CD8-positive, alpha-beta memory T cell (primary cell): Measurements from ENCODE around the gene RELN. TPM values are rescaled to one million over a fixed set of nuclear protein-coding genes. Genes with fewer than 3 reads are reported as not detected.
"Not testable (repeated sequence)": the region's sequence is repeated elsewhere in the genome, so short reads cannot be mapped to it uniquely, and the experiment has no call there.

ENCODE experiments used
- CTCF ChIA-PET: fragments of 350-600 bp; sonication (Branson Sonifier 250); formaldehyde crosslinking; loops from one replicate; lab custom pipeline; 2021; ENCODE audit warnings: antibody characterized with exemption; lab: Charles Lee
- POLR2A ChIA-PET: fragments of 350-600 bp; sonication (Branson Sonifier 250); formaldehyde crosslinking; loops from one replicate; lab custom pipeline; 2021; ENCODE audit warnings: antibody characterized with exemption; lab: Charles Lee
- DNase-seq, 5 donors: peaks; one replicate each; pipeline versions ENCODE4 v3.0.0 to v3.0.0-alpha.2; 2020 to 2022; ENCODE audit warnings: mixed read lengths in 1 of 5
- H3K27ac ChIP-seq: one replicate; pipeline ENCODE4 v1.7.0; 2013; ENCODE audit warnings: low read depth, mild to moderate bottlenecking, low read length, moderate library complexity
- H3K27me3 ChIP-seq: 2 replicates; pipeline ENCODE4 v1.7.0; 2013; ENCODE audit warnings: low read length, mild to moderate bottlenecking; ENCODE audit not compliant: insufficient read depth, poor library complexity, severe bottlenecking
- H3K36me3 ChIP-seq: 2 replicates; pipeline ENCODE4 v1.7.0; 2013; ENCODE audit warnings: mild to moderate bottlenecking, low read length, moderate library complexity; ENCODE audit not compliant: insufficient read depth
- H3K4me1 ChIP-seq: 2 replicates; pipeline ENCODE4 v1.7.0; 2013; ENCODE audit warnings: mild to moderate bottlenecking, low read length, moderate library complexity; ENCODE audit not compliant: insufficient read depth
- H3K4me3 ChIP-seq: 2 replicates; pipeline ENCODE4 v1.7.0; 2013; ENCODE audit warnings: mild to moderate bottlenecking, low read length
- H3K9me3 ChIP-seq: 2 replicates; pipeline ENCODE4 v1.7.0; 2013; ENCODE audit warnings: mild to moderate bottlenecking, low read length
- H3K27ac Mint-ChIP-seq, 8 donors: one replicate each; pipeline ENCODE4 v1.8.0; 2020 to 2021; ENCODE audit warnings: mixed read lengths in 8 of 8, mild to moderate bottlenecking in 6 of 8, inconsistent platforms in 3 of 8, moderate library complexity in 3 of 8
- H3K27me3 Mint-ChIP-seq, 2 donors: one replicate each; pipeline ENCODE4 v1.8.0; 2020 to 2021; ENCODE audit warnings: mixed read lengths in 2 of 2, mild to moderate bottlenecking in 1 of 2, moderate library complexity in 1 of 2
- H3K36me3 Mint-ChIP-seq, 3 donors: one replicate each; pipeline ENCODE4 v1.8.0; 2020 to 2021; ENCODE audit warnings: mixed read lengths in 3 of 3, inconsistent platforms in 1 of 3, mild to moderate bottlenecking in 1 of 3
- H3K4me1 Mint-ChIP-seq, 3 donors: one replicate each; pipeline ENCODE4 v1.8.0; 2020 to 2021; ENCODE audit warnings: mixed read lengths in 3 of 3, inconsistent platforms in 1 of 3, mild to moderate bottlenecking in 1 of 3
- H3K4me3 Mint-ChIP-seq, 7 donors: one replicate each; pipeline ENCODE4 v1.8.0; 2020 to 2021; ENCODE audit warnings: mixed read lengths in 7 of 7, mild to moderate bottlenecking in 6 of 7, moderate library complexity in 4 of 7, inconsistent platforms in 2 of 7
- H3K9me3 Mint-ChIP-seq, 5 donors: one replicate each; pipeline ENCODE4 v1.8.0; 2020 to 2022; ENCODE audit warnings: mixed read lengths in 5 of 5, mild to moderate bottlenecking in 3 of 5, moderate library complexity in 2 of 5, inconsistent platforms in 1 of 5
- polyA plus RNA-seq: library from polyadenylated mRNA; unstranded; fragments of 300-500 nt; fragmentation: Illumina TruSeq; gene quantifications from one replicate; pipeline ENCODE4 v1.2.3, GENCODE V29; 2021
- total RNA-seq, 2 experiments: library from RNA; stranded (reverse); gene quantifications; one replicate each; pipeline ENCODE4 v1.2.3, GENCODE V29; 2021

Gene RELN
- total and polyA plus RNA-seq, 3 experiments from 2014 or later = not detected

DNA sequence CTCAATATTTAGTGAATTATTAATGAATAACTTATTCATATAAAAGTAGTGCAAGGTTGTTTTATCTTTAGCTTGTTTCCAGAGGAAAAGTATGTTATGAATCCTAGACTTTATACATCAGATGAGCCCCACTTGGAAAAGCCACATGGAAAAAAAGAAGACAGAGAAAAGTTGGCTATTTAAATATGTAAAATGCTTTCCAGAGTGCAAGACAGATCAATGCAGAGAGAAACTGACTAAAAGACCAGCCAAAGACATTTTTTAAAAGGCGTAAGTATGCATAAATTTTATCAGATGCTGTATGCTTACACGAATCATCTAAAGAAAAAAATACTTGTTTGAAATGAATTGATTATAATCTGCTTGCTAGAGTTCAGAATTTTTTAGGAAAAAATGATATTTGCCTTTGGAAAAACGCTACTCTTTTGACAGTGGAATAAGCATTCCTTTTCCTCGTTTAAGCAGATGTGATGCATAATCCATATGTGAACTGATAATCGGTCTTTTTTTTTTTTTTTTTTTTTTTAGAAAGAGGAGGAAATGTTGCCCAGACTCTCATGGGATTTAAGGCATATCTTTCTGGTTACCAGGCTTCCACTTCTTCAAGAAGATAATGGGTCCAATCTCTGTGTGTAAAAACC, 70.7 kb downstream of the RELN start:
- no peak overlapping the region for H3K27ac Mint-ChIP-seq
- H3K4me3 Mint-ChIP-seq = no peak overlapping the region
- H3K4me1 Mint-ChIP-seq = no peaks in the 10 kb centered on the region
- H3K4me3 ChIP-seq = no peak overlapping the region
- no peaks in the 10 kb centered on the region for H3K9me3 ChIP-seq
- ChIA-PET POLR2A (no interaction called here), CTCF (no interaction called here)
- H3K9me3 Mint-ChIP-seq = peaks cover 0 to 2% (median 0%) of the 10 kb centered on the region in 5 donors
- no peak for DNase-seq
- H3K27ac ChIP-seq = no peak overlapping the region
- no peaks in the 10 kb centered on the region for H3K36me3 ChIP-seq
- H3K27me3 Mint-ChIP-seq = peaks cover 1 to 8% of the 10 kb centered on the region in 2 donors
- no peaks in the 10 kb centered on the region for H3K36me3 Mint-ChIP-seq
- H3K27me3 ChIP-seq = no peaks in the 10 kb centered on the region
- H3K4me1 ChIP-seq = no peaks in the 10 kb centered on the region

DNA sequence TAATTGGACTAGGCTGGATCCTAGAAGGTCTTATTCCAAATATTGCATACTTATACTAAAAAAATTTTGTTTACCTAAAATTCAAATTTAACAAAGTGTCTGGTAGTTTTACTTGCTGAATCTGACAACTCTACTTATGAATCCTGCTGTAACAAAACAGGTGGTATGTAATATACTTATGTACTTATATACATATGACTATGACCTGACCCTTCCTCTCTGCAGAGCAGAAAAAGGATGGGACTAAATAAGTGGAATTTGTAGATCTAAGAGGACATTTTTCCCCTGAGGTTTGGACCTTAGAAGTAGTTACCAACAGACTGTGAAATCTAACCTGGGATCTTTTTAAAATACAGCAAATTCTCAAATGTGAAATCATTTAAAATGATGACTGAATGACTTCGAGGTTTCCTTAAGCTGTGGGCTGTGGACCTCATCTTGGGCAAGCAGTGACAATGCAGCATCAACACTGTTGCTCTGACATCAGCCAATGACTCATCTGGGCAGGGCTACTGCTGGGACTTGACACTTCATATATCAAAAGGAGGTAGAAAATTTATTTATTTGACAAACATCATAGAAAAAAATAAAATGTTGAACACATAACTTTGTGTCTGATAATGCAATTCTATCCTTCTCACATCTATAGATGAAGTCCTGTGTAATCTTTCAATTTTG, 73.6 kb downstream of the RELN start:
- Mint-ChIP-seq H3K9me3 (peaks cover 0 to 2% (median 0%) of the 10 kb centered on the region in 5 donors), H3K4me1 (no peaks in the 10 kb centered on the region), H3K27me3 (peaks cover 1 to 4% of the 10 kb centered on the region in 2 donors), H3K36me3 (no peaks in the 10 kb centered on the region), H3K4me3 (no peak overlapping the region), H3K27ac (no peak overlapping the region)
- Histone ChIP-seq H3K4me3 (no peak overlapping the region), H3K36me3 (no peaks in the 10 kb centered on the region), H3K27me3 (no peaks in the 10 kb centered on the region), H3K9me3 (no peaks in the 10 kb centered on the region), H3K27ac (no peak overlapping the region), H3K4me1 (no peaks in the 10 kb centered on the region)
- POLR2A ChIA-PET = no interaction called here
- CTCF ChIA-PET = no interaction called here
- DNase-seq = no peak

DNA sequence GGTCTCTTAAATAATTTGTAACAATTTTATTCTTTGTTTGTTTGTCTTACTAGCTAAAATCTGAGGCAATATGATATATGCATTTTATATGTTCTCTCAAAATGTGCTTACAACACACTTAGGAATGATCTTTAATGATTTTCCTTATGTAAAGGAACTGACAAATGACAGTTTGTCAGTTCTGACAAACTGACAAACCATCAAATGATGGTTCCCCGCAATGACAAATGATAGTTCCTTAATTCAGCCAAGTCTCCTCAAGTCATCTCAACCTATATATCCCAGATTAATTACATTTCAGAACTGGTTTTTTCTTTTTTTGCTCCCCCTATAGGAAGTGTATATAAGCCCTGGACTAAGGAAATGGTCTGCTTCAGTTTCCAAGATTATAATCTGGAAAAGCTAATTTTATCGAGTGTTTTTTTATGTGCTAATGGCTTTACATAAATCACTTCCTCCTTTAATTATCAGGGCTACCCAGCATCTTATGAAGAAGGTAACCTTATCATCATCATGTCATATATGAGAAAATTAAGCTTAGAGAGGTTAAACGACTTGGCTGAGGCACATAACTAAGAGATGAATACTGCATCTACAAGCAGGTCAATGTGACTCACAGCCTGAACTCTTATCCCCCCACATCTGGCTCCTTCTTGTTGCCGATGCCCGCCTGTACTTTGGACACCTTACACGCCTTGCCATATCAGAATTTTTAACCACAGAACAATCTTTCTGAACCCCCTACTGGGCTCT, 75.1 kb downstream of the RELN start:
- H3K9me3 ChIP-seq = no peaks in the 10 kb centered on the region
- CTCF ChIA-PET = no interaction called here
- H3K4me1 ChIP-seq = no peaks in the 10 kb centered on the region
- H3K27me3 Mint-ChIP-seq = peaks cover under 1 to 4% of the 10 kb centered on the region in 2 donors
- no peak overlapping the region for H3K27ac ChIP-seq
- no peak overlapping the region for H3K27ac Mint-ChIP-seq
- no peaks in the 10 kb centered on the region for H3K36me3 Mint-ChIP-seq
- peaks cover 0 to 2% (median 0%) of the 10 kb centered on the region in 5 donors for H3K9me3 Mint-ChIP-seq
- H3K27me3 ChIP-seq = no peaks in the 10 kb centered on the region
- no peak overlapping the region for H3K4me3 Mint-ChIP-seq
- no peak for DNase-seq
- POLR2A ChIA-PET = no interaction called here
- H3K36me3 ChIP-seq = no peaks in the 10 kb centered on the region
- H3K4me1 Mint-ChIP-seq = no peaks in the 10 kb centered on the region
- no peak overlapping the region for H3K4me3 ChIP-seq

DNA sequence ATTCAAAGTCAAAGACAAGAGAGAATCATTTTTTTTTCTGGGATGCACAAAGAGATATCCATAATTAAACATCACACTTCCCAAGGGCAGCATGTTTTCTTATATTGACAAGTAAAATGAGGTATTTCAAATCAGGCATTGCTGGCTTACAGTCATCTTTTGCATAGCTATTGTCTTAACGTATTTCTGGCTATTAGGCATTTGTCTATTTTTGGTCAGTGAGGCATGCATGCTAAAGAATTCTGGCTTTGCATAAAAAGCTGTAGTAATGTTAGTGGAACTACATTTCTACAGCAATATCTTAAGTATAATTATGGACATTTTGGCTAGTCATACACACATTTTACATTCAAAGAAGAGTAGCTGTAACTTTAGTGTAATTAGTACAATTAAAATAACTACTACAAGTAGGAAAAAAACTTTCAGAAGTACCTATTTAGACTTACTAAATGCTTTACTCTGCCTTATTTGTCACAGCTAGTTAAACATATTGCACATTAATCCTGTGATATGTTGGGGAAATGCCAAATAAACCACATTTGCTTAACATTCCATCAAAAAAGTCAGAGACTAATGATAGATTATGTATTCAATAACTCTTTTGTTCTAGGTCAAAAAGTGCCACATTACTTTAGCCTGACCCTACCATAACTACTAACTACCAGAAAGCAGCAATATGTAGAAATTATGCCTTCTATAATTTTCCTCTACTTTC, 76.4 kb downstream of the RELN start:
- ChIA-PET POLR2A (no interaction called here), CTCF (no interaction called here)
- peaks cover 0 to 2% (median 0%) of the 10 kb centered on the region in 5 donors for H3K9me3 Mint-ChIP-seq

GRCh38 chr7:103911015-103911414, 78.4 kb downstream of the RELN start:
- POLR2A ChIA-PET, DNase-seq, CTCF ChIA-PET, H3K27me3 Mint-ChIP-seq, H3K4me3 ChIP-seq, H3K36me3 ChIP-seq, H3K27me3 ChIP-seq, H3K27ac ChIP-seq, H3K4me1 ChIP-seq, H3K4me1 Mint-ChIP-seq, H3K9me3 Mint-ChIP-seq, H3K9me3 ChIP-seq, H3K4me3 Mint-ChIP-seq, H3K36me3 Mint-ChIP-seq, H3K27ac Mint-ChIP-seq: not testable (repeated sequence)

More for the DNA sequence above, 76.4 kb downstream of the RELN start:
- no peaks in the 10 kb centered on the region for H3K36me3 Mint-ChIP-seq
- DNase-seq = no peak
- no peaks in the 10 kb centered on the region for H3K4me1 ChIP-seq
- H3K4me3 Mint-ChIP-seq = no peak overlapping the region
- H3K36me3 ChIP-seq = no peaks in the 10 kb centered on the region
- no peak overlapping the region for H3K27ac ChIP-seq
- H3K4me3 ChIP-seq = no peak overlapping the region
- H3K9me3 ChIP-seq = no peaks in the 10 kb centered on the region
- H3K4me1 Mint-ChIP-seq = no peaks in the 10 kb centered on the region
- H3K27me3 ChIP-seq = no peaks in the 10 kb centered on the region
- no peak overlapping the region for H3K27ac Mint-ChIP-seq
- peaks cover under 1 to 4% of the 10 kb centered on the region in 2 donors for H3K27me3 Mint-ChIP-seq

DNA sequence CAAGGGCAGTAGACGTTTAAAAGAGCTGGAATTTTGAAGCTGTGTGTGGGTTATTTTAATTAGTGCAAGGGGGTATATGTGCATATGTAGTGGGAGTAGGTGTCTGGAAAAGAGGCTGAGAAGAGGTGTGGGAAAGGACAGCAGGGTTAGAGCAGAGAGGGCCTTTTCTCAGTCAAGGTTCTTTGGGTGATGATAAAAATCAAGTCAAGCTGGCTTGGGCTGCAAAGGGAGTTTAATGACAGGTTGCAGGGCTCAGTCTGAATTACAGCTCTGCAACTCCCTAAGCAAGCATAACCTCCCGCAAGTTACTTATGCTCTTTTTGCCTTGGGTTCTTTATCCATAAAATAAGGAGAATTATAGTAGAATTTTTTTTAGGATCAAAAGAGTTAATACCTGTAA, 83.5 kb downstream of the RELN start:
- Mint-ChIP-seq H3K9me3 (no peaks in the 10 kb centered on the region), H3K36me3 (no peaks in the 10 kb centered on the region), H3K4me1 (no peaks in the 10 kb centered on the region), H3K27ac (no peak overlapping the region), H3K27me3 (peaks cover 0 to 2% of the 10 kb centered on the region in 2 donors), H3K4me3 (no peak overlapping the region)
- Histone ChIP-seq H3K4me3 (no peak overlapping the region), H3K9me3 (no peaks in the 10 kb centered on the region), H3K27ac (no peak overlapping the region), H3K27me3 (no peaks in the 10 kb centered on the region), H3K4me1 (no peaks in the 10 kb centered on the region), H3K36me3 (no peaks in the 10 kb centered on the region)
- no peak for DNase-seq
- CTCF ChIA-PET = no interaction called here
- POLR2A ChIA-PET = no interaction called here

DNA sequence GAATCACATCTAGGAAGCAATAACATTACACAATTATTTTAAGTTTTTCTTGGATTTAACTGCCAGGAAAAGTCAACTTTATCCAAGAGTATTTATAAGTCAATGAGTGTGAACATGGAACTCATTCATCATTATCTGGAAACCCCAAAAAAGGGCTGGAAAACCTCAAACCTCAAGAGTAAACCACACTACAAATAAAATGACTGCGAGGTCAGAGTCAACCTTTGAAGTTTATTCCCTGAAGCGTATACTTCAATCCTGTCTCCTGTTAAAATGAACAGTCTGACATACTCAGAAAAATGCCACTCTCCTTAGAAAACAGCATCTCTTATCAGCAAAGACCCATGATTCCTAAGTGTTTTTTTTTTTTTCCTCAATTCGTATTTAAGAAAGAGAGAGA, 86.5 kb downstream of the RELN start:
- POLR2A ChIA-PET = no interaction called here
- CTCF ChIA-PET = no interaction called here

GRCh38 chr7:103896826-103897225, 92.6 kb downstream of the RELN start:
- not testable (repeated sequence) for H3K4me3 Mint-ChIP-seq, H3K27me3 Mint-ChIP-seq, H3K4me1 ChIP-seq

More for the DNA sequence above, 86.5 kb downstream of the RELN start:
- H3K4me1 ChIP-seq = no peaks in the 10 kb centered on the region
- H3K4me1 Mint-ChIP-seq = no peaks in the 10 kb centered on the region
- no peaks in the 10 kb centered on the region for H3K27me3 ChIP-seq
- H3K4me3 ChIP-seq = no peak overlapping the region
- H3K27me3 Mint-ChIP-seq = peaks cover 0 to 1% of the 10 kb centered on the region in 2 donors
- no peak overlapping the region for H3K4me3 Mint-ChIP-seq
- H3K27ac ChIP-seq = no peak overlapping the region
- peaks cover 0 to 2% (median 0%) of the 10 kb centered on the region in 5 donors for H3K9me3 Mint-ChIP-seq
- DNase-seq = no peak
- H3K9me3 ChIP-seq = no peaks in the 10 kb centered on the region
- no peaks in the 10 kb centered on the region for H3K36me3 Mint-ChIP-seq
- no peak overlapping the region for H3K27ac Mint-ChIP-seq
- no peaks in the 10 kb centered on the region for H3K36me3 ChIP-seq

More at GRCh38 chr7:103896826-103897225, 92.6 kb downstream of the RELN start:
- POLR2A ChIA-PET, H3K4me1 Mint-ChIP-seq, H3K27ac Mint-ChIP-seq, H3K27me3 ChIP-seq, CTCF ChIA-PET, H3K4me3 ChIP-seq, H3K36me3 ChIP-seq, H3K9me3 Mint-ChIP-seq, DNase-seq, H3K27ac ChIP-seq, H3K9me3 ChIP-seq, H3K36me3 Mint-ChIP-seq: not testable (repeated sequence)
